Sigmoid colon (tissue), 7 donors: Measurements from ENCODE around the gene POLR3GL. TPM values are rescaled to one million over a fixed set of nuclear protein-coding genes. Genes with fewer than 3 reads are reported as not detected.
A peak's percentile ranks its signal among the peaks of the same experiment; 100 is the strongest.

Experiments used
- DNase-seq: peaks from one replicate; pipeline ENCODE4 v3.0.0-alpha.2; 2019
- H3K27ac ChIP-seq, 4 donors: fragments of 200-600 bp; sonication (generic); one replicate each; pipeline ENCODE4 v1.5.1; 2016 to 2019; ENCODE audit warnings: mild to moderate bottlenecking in 1 of 4
- H3K27me3 ChIP-seq, 3 donors: fragments of 200-600 bp; sonication (generic); one replicate each; pipeline ENCODE4 v1.5.1; 2019; ENCODE audit warnings: mild to moderate bottlenecking in 1 of 3
- H3K36me3 ChIP-seq, 4 donors: fragments of 200-600 bp; sonication (generic); one replicate each; pipeline ENCODE4 v1.5.1; 2016 to 2019
- H3K4me1 ChIP-seq, 4 donors: fragments of 200-600 bp; sonication (generic); one replicate each; pipeline ENCODE4 v1.5.1; 2017 to 2019
- H3K4me3 ChIP-seq, 4 donors: fragments of 200-600 bp; sonication (generic); one replicate each; pipeline ENCODE4 v1.5.1; 2017 to 2019; ENCODE audit warnings: mild to moderate bottlenecking in 2 of 4, moderate library complexity in 1 of 4
- H3K9me3 ChIP-seq, 4 donors: fragments of 200-600 bp in 3 of 4; sonication (generic) in 3 of 4; one replicate each; pipeline versions ENCODE4 v1.5.1 to v1.6.1; 2013 to 2019
- EP300 ChIP-seq, 4 donors: sonication (generic); formaldehyde crosslinking; IDR thresholded peaks; one replicate each; pipeline ENCODE4 v1.6.1; 2017; ENCODE audit warnings: antibody characterized with exemption in 4 of 4
- POLR2A ChIP-seq, 2 donors: fragments of 450-650 bp; IDR thresholded peaks; one replicate each; pipeline ENCODE4 v1.6.1; 2016; ENCODE audit warnings: antibody characterized with exemption in 2 of 2, mild to moderate bottlenecking in 2 of 2, moderate library complexity in 2 of 2
- POLR2AphosphoS5 ChIP-seq, 4 donors: sonication (generic); formaldehyde crosslinking; IDR thresholded peaks; one replicate each; pipeline ENCODE4 v1.6.1; 2017; ENCODE audit warnings: antibody characterized with exemption in 4 of 4
- WGBS, 2 donors: extraction: QIAGEN DNeasy Blood & Tissue Kit; methylation state at CpG; one replicate each; pipeline ENCODE4 v1.1.7; 2013; 5-methylcytosine and 5-hydroxymethylcytosine counted together
- intact Hi-C: fragments of 100-400 bp; cut with DNase I; formaldehyde crosslinking; loops from one replicate; pipeline ENCODE4 v1.15.1; 2023
- polyA plus RNA-seq, 3 donors: library from polyadenylated mRNA; stranded (reverse); fragments of 200-250 nt; gene quantifications; one replicate each; pipeline ENCODE4 v1.2.3, GENCODE V29; 2013
- total RNA-seq, 4 donors: library from RNA; depleted of rRNA; stranded (reverse); fragments of >200 nt; gene quantifications; one replicate each; pipeline ENCODE4 v1.1.0, GENCODE V29; 2016
- TF ChIP-seq, protein P1 (sequence below), 4 experiments: fragments of 450-650 bp in 3 of 4; fragments of 200-600 bp in 1 of 4; IDR thresholded peaks; one replicate each; pipeline ENCODE4 v1.5.1; 2016 to 2019; ENCODE audit warnings: antibody characterized with exemption in 4 of 4, mild to moderate bottlenecking in 3 of 4, moderate library complexity in 2 of 4
- donor health status: healthy with polysubstance abuse.
- donor health status: Bipolar disorder and iron deficiency.
- donor health status: healthy.

The POLR3GL gene
- total and polyA plus RNA-seq, 7 donors, result 23.1 to 47.4 (median 32.8) TPM

DNA sequence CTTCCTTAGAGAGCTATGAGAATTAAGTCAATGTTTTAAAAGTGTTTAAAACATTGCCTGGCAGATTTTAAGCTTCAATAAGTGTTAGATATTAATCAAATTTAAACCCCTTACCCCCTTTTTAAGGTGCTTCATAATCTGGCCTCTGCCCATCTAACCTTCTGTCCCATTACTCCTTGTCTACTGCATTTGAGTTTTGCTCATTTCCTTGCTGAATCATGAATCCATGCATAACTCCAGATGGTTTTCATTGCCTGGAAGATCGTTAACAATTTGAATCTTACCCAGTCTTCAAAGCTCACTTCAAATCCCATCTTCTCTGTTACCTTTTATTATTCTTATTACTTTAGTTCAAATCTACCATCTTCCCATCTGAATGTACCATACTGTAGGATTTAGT, 52.4 kb downstream of the POLR3GL start:
- intact Hi-C loops, result no loop called here
- peaks cover 0 to 20% (median 0%) of the 10 kb centered on the region in 3 donors for H3K27me3 ChIP-seq
- H3K4me3 ChIP-seq, result no peak overlapping the region
- TF ChIP-seq POLR2A (IDR thresholded peaks at IDR 0.05) (no peak), EP300 (IDR thresholded peaks at IDR 0.05) (no peak), POLR2AphosphoS5 (IDR thresholded peaks at IDR 0.05) (no peak)
- TF ChIP-seq, protein P1, sequence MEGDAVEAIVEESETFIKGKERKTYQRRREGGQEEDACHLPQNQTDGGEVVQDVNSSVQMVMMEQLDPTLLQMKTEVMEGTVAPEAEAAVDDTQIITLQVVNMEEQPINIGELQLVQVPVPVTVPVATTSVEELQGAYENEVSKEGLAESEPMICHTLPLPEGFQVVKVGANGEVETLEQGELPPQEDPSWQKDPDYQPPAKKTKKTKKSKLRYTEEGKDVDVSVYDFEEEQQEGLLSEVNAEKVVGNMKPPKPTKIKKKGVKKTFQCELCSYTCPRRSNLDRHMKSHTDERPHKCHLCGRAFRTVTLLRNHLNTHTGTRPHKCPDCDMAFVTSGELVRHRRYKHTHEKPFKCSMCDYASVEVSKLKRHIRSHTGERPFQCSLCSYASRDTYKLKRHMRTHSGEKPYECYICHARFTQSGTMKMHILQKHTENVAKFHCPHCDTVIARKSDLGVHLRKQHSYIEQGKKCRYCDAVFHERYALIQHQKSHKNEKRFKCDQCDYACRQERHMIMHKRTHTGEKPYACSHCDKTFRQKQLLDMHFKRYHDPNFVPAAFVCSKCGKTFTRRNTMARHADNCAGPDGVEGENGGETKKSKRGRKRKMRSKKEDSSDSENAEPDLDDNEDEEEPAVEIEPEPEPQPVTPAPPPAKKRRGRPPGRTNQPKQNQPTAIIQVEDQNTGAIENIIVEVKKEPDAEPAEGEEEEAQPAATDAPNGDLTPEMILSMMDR (IDR thresholded peaks at IDR 0.05), result no peak
- H3K9me3 ChIP-seq, result no peaks in the 10 kb centered on the region
- no peak for DNase-seq
- no peaks in the 10 kb centered on the region for H3K36me3 ChIP-seq
- WGBS, 2 donors, result 52 to 75% methylated on average over 1 of the region's 1 CpG
- H3K4me1 ChIP-seq, result peaks cover 0 to 18% (median 11%) of the 10 kb centered on the region in 4 donors
- no peak overlapping the region for H3K27ac ChIP-seq

DNA sequence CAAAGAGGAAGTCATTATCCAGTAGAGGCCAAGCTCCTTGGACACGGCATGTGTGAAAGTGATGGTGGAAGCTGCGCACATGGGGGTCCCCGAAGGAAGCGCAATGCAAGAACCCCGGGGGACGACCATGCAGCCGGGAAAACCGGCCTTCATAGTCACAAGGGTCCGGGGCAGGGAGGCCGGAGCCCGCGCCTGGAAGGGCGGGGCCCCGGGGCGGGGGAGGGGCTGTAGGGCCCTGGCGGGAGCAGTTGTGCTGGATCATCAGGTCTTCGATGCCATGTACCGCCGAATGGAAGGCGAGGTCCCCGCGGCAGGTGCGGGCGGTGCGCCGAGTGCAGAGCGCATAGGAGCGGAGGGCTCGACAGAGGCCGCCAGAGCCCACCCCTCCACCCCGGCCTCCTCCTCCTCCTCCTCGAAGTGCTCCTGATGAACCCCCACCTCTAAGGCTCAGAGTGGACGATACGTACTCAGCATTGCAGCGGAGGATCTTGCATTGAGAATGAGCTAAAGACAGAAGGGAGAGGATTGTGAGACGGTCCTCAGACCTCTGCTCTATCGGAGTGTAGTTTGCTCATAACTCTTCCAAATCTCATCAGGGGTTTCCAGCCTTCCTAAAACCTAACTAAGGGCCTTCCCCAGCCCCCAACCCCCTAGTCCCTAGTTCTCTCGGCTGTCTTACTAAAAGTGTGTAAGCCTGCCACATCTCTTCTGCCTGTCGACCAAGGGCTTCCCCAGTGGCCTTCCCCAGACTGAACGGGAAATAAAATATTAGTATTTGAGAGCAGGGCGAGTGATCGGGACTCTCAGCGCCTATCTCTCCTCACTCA, 55.0 kb downstream of the POLR3GL start:
- no peak for DNase-seq
- peaks cover 0 to 31% (median 0%) of the 10 kb centered on the region in 3 donors for H3K27me3 ChIP-seq

DNA sequence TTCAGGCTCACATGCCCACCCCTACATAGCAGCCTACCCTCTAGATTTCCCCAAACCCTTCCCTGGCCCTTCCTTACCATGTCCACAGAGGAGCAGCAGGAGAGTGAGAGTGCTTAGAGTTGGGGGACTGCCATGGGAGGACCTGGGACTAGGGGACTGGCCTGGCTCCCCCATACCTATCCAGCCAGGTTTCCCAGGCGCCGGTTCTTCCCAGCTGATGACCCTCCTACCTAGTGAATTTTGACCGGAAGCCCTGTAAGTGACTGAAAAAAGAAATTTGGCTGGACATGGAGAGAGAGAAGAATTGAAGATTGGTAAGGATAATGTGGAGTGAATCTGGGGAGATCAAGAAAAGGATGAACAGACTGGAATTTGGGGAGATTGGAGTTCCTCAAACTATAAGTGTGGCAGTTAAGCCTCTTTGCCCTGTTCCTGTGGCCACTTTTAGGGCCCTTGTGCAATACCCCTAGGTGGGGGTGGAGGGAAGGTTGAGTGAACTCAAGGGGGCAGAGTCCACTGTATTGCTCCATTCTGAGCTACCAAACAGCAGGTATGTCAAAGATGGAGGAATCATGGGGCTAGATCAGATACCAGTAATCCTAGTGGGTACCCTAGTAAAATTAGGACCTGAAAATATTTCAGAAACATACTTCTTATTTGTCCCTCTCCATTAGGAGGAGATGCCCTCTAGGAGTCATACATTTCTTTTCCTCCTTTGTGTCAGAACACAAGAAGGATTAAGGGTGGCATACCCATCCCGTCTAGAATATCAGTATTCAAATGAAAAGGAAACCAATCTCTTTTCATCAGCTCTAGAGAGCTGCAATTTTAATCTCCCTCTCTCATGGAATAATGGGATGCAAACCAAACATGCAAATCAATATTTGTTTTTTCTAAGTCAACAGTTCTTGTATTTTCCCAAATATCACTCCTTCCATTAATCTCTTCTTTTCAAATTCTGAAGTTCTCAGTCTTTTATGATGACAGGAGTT, 55.9 kb downstream of the POLR3GL start:
- no peak for TF ChIP-seq POLR2A (IDR thresholded peaks at IDR 0.05)
- TF ChIP-seq POLR2AphosphoS5 (IDR thresholded peaks at IDR 0.05), result no peak
- TF ChIP-seq EP300 (IDR thresholded peaks at IDR 0.05), result no peak
- TF ChIP-seq, protein P1 (IDR thresholded peaks at IDR 0.05), result no peak
- 91% methylated on average over 4 of the region's 4 CpGs for WGBS, 2 donors
- no peak overlapping the region for H3K27ac ChIP-seq
- H3K4me1 ChIP-seq, result peaks cover 0 to 18% (median 8%) of the 10 kb centered on the region in 4 donors
- no peak for DNase-seq
- H3K36me3 ChIP-seq, result no peaks in the 10 kb centered on the region
- H3K27me3 ChIP-seq, result peaks cover 0 to 31% (median 0%) of the 10 kb centered on the region in 3 donors
- no peaks in the 10 kb centered on the region for H3K9me3 ChIP-seq
- intact Hi-C loops, result no loop called here
- H3K4me3 ChIP-seq, result no peak overlapping the region

More for the DNA sequence above, 55.0 kb downstream of the POLR3GL start:
- peak overlapping the region in 3 of 4 donors; percentile 17 to 38 (median 37) for H3K4me3 ChIP-seq
- no peaks in the 10 kb centered on the region for H3K36me3 ChIP-seq
- TF ChIP-seq POLR2A (IDR thresholded peaks at IDR 0.05) (no peak), EP300 (IDR thresholded peaks at IDR 0.05) (no peak), POLR2AphosphoS5 (IDR thresholded peaks at IDR 0.05) (no peak)
- TF ChIP-seq, protein P1 (IDR thresholded peaks at IDR 0.05), result no peak
- intact Hi-C loops, result no loop called here
- peaks cover 0 to 18% (median 8%) of the 10 kb centered on the region in 4 donors for H3K4me1 ChIP-seq
- H3K9me3 ChIP-seq, result no peaks in the 10 kb centered on the region
- 19 to 20% methylated on average over 43 of the region's 43 CpGs for WGBS, 2 donors
- H3K27ac ChIP-seq, result no peak overlapping the region

- no peaks in the 10 kb centered on the region for H3K36me3 ChIP-seq
- H3K27ac ChIP-seq, result no peak overlapping the region
- intact Hi-C loops, result no loop called here
- peaks cover 0 to 31% (median 0%) of the 10 kb centered on the region in 3 donors for H3K27me3 ChIP-seq
- no peak for DNase-seq
- H3K9me3 ChIP-seq, result no peaks in the 10 kb centered on the region
- WGBS, 2 donors, result 60 to 75% methylated on average over 1 of the region's 1 CpG
- no peak overlapping the region for H3K4me3 ChIP-seq
- TF ChIP-seq POLR2AphosphoS5 (IDR thresholded peaks at IDR 0.05) (no peak), EP300 (IDR thresholded peaks at IDR 0.05) (no peak), POLR2A (IDR thresholded peaks at IDR 0.05) (no peak)
- TF ChIP-seq, protein P1 (IDR thresholded peaks at IDR 0.05), result no peak
- H3K4me1 ChIP-seq, result peaks cover 0 to 18% (median 8%) of the 10 kb centered on the region in 4 donors
These were observed 56.6 kb downstream of the POLR3GL start for GRCh38 chr1:146021050-146021445.
